ENCODE measurements around the gene WWOX. TPM values are rescaled to one million over a fixed set of nuclear protein-coding genes. Genes with fewer than 3 reads are reported as not detected.

The WWOX gene
- total RNA-seq, 1 donor from 2014 or later: 19.2 TPM

DNA sequence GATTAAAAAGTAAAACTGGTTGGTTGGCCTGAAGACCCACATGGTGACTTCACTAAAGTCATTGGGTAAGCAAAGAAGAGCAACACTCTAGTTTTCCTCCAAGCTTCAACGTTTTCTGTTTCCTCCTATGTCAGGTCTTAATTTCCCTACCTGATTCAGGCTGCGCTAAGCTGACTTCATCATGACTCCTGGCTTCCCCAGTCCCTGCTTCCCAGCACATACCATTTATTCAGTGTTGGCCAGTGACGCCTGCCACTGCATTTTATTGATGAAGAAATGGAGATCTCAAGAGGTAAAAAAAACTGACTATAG is 645.3 kb downstream of the WWOX start:
- intact Hi-C loops (cut with DNase I): no loop called here
- no peak for ATAC-seq
- no peaks in the 10 kb centered on the region for H3K36me3 ChIP-seq
- H3K9me3 ChIP-seq: no peaks in the 10 kb centered on the region
- no peaks in the 10 kb centered on the region for H3K4me1 ChIP-seq
- TF ChIP-seq, protein P1, sequence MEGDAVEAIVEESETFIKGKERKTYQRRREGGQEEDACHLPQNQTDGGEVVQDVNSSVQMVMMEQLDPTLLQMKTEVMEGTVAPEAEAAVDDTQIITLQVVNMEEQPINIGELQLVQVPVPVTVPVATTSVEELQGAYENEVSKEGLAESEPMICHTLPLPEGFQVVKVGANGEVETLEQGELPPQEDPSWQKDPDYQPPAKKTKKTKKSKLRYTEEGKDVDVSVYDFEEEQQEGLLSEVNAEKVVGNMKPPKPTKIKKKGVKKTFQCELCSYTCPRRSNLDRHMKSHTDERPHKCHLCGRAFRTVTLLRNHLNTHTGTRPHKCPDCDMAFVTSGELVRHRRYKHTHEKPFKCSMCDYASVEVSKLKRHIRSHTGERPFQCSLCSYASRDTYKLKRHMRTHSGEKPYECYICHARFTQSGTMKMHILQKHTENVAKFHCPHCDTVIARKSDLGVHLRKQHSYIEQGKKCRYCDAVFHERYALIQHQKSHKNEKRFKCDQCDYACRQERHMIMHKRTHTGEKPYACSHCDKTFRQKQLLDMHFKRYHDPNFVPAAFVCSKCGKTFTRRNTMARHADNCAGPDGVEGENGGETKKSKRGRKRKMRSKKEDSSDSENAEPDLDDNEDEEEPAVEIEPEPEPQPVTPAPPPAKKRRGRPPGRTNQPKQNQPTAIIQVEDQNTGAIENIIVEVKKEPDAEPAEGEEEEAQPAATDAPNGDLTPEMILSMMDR (IDR thresholded peaks at IDR 0.05): no peak
- no peaks in the 10 kb centered on the region for H3K27me3 ChIP-seq (ENCODE audit: low read depth)
- no peak overlapping the region for H3K4me3 ChIP-seq
- H3K27ac ChIP-seq: no peak overlapping the region
- DNase-seq: no peak

DNA sequence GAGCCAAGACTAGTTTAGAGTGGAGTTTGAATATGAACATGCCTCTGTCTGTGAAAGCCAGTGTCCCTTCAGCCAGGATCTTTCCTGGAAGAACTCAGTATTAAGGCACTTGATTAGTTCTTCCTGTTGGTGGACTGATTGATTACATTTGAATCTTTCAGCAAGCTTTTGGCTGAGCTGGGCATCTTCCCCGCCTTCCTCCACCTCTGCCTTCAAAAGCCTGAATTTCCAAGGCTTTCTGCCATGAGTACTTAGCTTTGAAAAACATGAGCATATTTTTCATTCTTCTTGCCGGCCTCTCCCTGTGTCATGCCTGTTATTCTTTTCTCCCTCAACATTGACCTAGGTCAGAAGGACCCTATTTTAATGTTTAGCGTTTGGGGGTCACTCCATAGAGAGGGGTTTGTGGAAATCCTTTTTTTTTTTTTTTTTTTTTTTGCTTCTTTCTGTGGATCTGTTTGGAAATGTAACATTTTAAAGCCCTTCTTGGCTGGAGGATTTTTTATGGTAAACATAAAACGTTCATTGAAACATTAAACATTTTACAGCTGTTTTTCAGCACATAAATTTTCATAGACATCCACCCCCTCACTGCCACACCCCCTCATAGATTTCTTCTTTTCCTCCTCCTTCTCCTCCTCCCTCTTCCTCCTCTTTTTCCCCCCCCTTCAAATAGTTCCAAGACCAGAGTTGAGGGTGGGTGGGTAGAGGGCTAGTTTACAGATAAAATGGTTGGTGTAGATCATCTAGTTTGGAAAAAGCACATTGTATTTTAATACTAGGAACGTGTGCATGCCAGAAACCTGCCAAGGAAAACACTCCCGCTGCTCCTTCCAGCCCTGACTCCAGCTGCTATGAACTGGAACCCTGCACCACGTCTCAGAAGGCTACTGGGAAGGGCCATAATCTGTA is 645.9 kb downstream of the WWOX start:
- Histone ChIP-seq H3K27me3 (ENCODE audit: low read depth) (no peaks in the 10 kb centered on the region), H3K27ac (no peak overlapping the region), H3K4me1 (no peaks in the 10 kb centered on the region), H3K4me3 (no peak overlapping the region), H3K9me3 (no peaks in the 10 kb centered on the region), H3K36me3 (no peaks in the 10 kb centered on the region)
- intact Hi-C loops (cut with DNase I): no loop called here
- TF ChIP-seq, protein P1 (IDR thresholded peaks at IDR 0.05): no peak
- ATAC-seq: no peak
- DNase-seq: no peak

DNA sequence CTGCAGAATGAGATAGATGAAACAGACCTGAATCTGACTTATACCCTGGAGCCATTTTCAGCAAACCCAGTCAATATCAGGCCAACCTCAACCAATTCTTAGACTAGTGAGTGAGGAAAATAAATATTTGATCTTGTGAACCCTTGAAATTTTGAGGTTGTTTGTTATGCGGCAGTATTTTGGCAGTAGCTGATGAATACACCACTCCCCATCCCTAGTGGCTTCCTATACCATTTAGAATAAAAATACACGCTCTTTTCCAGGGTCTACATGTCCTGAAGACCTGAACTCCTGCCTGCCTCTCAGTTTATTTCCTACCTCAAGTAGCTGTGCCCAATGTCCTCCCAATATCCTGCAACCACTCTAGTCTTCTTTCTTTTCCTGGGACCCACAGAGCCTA is 647.3 kb downstream of the WWOX start:
- Histone ChIP-seq H3K4me1 (no peaks in the 10 kb centered on the region), H3K4me3 (no peak overlapping the region), H3K36me3 (no peaks in the 10 kb centered on the region), H3K27me3 (ENCODE audit: low read depth) (no peaks in the 10 kb centered on the region), H3K27ac (no peak overlapping the region), H3K9me3 (no peaks in the 10 kb centered on the region)
- DNase-seq: no peak
- no peak for ATAC-seq
- intact Hi-C loops (cut with DNase I): no loop called here
- TF ChIP-seq, protein P1 (IDR thresholded peaks at IDR 0.05): no peak

DNA sequence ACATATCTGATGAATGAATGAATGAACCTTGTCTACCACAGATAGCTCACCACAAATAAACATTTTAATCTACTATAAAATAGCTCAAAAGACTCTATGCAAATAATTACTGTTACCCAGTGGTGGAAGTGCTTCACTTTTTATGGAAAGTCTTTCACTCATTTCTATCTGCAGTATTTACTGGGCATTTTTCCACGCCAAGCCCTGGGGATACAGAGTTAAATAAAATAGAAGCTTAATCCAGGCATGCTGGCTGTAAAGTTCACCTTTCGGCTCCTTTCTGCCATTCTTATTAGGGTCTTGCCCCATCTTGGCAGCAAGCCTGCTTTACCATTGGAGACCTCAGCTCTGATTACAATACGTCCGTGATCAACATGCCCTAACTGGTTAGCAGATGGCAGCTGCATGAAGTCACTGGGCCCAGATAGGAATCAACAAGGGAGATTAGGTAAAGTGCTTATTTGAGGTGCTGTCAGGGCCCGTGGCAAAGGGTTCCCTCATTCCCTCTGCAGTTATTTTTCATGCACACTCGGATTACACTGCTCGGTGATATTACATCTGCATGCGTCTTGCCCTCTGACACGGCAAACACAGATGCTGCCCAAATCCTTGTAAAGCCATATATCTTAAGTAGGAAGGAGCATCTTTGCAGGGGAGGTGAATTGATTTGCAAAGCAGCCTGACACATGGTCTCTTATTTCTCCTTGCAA is 648.9 kb downstream of the WWOX start:
- TF ChIP-seq, protein P1 (IDR thresholded peaks at IDR 0.05): no peak
- no peak for ATAC-seq
- Histone ChIP-seq H3K9me3 (no peaks in the 10 kb centered on the region), H3K27me3 (ENCODE audit: low read depth) (no peaks in the 10 kb centered on the region), H3K4me1 (no peaks in the 10 kb centered on the region), H3K36me3 (no peaks in the 10 kb centered on the region), H3K27ac (no peak overlapping the region), H3K4me3 (no peak overlapping the region)
- no peak for DNase-seq
- intact Hi-C loops (cut with DNase I): no loop called here

DNA sequence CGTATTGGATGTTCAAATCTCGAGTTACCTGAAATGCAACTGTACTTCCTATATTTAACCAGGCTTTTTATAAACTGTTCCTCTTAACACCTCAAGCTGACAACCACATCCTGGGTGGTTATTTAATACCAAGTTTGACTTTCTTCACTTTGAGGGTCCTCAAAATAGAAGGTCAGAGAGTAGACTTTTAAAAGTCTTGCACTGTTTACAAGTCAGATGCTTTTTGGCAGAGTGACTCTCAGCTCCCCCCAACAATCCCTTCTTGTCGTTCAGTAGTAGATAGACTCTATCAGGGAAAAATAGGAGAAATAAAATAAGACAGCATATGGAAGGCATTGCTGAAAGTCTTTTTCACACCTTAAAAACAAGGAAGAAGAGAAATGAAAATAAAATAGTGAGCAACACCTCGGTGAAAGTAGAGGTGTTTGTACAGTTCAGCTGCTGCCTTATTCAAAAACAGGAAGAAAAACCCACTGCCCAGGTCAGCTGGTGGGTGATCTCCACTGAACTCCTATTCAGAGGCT is 650.4 kb downstream of the WWOX start:
- TF ChIP-seq, protein P1 (IDR thresholded peaks at IDR 0.05): no peak
- no peak overlapping the region for H3K27ac ChIP-seq
- no peak for DNase-seq
- H3K4me3 ChIP-seq: no peak overlapping the region
- H3K36me3 ChIP-seq: no peaks in the 10 kb centered on the region
- ATAC-seq: no peak
- no peaks in the 10 kb centered on the region for H3K27me3 ChIP-seq (ENCODE audit: low read depth)
- intact Hi-C loops (cut with DNase I): no loop called here
- H3K4me1 ChIP-seq: no peaks in the 10 kb centered on the region
- H3K9me3 ChIP-seq: no peaks in the 10 kb centered on the region

All from lower lobe of right lung (tissue), 2 donors.